NCI-H2107 treated with DMSO at 0.1 percent for 48 hours (cell line): ENCODE measurements around the gene CIZ1.

ENCODE experiments used
- DNase-seq: peaks from one replicate; lab custom pipeline; 2025; ENCODE audit not compliant: unreplicated experiment; lab: John Stamatoyannopoulos, UW

Gene CIZ1

GRCh38 chr9:128163523-128164306 lies 27.7 kb downstream of the CIZ1 start:
- DNase-seq, result no peak

DNA sequence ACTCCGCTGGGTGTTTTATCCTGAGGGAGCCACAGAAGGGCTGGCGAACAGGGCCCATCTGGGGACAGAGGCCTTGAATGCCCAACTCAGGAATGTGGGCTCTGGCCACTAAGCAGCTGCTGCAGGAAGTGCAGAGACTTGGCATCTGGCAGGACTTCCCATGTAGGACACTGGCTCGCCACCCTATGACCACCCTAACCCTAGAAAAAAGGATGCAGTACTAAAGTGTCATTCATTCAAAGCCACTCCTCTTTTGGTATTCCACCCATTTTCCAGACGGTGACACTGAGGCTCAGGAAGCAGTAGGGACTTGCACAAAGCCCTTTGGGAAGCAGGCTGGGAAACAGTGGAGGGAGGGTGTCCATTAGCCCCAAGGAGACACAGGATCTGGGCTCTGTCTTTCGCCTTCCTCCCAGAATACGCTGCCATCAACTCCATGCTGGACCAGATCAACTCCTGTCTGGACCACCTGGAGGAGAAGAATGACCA lies 28.3 kb downstream of the CIZ1 start:
- no peak for DNase-seq

GRCh38 chr9:128162215-128163026 lies 29.0 kb downstream of the CIZ1 start:
- DNase-seq, result no peak

- peak; percentile 42 for DNase-seq
Measured at GRCh38 chr9:128161215-128161902, 30.0 kb downstream of the CIZ1 start.

DNA sequence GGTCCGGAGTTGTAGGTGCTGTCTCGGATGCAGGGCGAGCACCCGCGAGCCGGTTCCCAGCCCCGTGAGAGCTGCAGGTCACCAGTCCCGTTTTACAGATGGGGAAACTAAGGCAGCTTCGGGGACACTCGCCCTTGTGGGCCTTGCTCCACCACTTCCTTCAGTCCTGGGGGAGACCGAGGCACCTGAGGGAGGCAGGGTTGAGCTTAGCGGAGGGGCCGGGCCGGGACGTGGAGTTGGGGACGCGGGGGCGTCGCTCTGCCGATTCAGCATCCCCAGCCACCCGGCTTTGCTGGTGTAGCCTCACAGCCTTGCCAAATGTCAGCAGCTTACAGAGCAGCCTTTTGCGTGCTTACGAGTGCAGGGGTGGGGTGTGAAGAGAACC lies 30.8 kb downstream of the CIZ1 start:
- no peak for DNase-seq

DNA sequence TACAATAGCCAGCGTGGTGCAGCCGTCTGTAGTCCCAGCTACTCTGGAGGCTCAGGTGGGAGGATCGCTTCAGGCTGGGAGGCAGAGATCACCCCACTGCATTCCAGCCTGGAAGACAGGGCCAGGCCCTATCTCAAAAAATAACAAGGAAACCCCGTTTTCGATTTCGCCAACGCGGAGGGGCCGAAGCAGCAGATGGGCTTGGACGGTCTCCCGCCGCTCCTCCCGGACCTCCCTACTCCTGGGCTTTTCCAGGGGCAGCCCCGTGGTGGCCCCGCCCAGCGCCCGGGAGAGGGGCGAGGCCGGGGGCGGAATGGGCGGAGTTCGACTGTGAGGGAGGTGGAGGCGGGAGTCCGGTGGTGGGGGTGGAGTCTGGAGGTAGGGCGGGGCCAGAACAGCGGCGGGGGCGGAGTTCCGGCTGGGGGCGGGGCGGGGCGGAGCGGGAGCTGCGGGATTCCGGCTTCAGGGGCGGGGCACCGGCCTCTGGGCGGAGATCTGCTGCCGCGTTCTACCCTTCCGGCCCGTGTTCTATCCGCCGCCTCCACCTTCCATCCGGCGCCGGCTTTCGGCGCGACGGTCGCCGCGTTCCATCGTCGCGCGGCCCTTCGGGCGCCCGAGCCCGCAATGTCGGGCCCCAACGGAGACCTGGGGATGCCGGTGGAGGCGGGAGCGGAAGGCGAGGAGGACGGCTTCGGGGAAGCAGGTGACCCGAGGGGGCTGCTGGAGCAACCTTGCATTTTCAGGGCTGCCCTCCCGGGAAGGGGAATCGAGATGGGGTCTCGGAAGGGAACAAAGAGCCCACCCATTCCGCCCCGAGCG lies 31.4 kb downstream of the CIZ1 start, which contains the start of gene BBLN:
Gene BBLN, plus strand, starts transcription at position 482 of the 819 bp plus-strand sequence. Its CDS starts 143 bp downstream, at position 625.
- peak; percentile 72 for DNase-seq

DNA sequence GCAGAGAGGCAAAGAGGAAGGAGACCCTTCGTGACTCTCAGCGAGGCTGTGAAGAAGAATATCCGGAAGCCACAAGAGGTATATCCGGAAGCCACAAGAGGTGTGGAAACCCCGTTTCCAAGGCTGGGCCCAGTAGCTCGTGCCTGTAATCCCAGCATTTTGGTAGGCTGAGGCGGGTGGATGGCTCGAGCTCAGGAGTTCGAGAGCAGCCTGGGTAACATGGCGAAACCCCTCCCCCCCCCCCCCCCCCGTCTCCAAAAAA lies 31.9 kb downstream of the CIZ1 start:
- no peak for DNase-seq

GRCh38 chr9:128155736-128156500 lies 35.5 kb downstream of the CIZ1 start:
- no peak for DNase-seq

DNA sequence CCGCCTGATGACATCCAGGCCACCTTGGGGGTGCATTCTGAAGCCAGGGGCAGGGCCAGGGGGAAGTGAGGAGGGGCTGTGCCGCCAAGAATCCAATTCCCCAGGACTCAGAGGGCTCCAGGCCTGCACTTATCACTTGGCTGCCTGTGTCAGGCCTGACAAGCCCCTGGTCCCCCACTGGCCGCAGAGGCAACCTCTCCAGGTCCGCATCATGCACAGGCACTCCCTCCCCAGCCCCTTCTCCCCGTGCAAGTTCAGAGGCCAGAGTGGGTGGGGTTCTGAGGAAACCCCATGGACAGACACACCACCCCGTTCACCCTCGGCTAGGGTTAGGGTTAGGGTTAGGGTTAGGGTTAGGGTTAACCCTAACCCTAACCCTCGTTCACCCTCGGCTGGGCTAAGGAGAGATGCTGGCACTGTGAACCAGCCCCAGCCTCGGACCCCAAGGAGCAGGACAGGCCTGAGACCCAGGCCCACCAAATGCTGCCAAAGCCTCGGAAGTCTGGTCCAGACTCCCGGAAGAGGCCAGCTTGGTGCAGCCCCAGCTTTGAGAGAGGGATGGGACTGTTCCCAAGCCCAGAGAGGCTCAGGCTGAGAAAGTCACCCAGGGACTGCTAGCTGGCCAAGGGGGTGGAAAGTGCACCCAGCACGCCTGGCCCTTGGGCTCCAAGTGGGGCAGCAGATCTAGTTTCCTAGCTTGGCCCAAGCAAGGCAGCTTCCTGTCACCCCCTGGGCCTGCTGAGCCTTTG lies 37.3 kb downstream of the CIZ1 start:
- DNase-seq, result no peak

- DNase-seq, result no peak
Measured at GRCh38 chr9:128153060-128153946, 38.1 kb downstream of the CIZ1 start.

DNA sequence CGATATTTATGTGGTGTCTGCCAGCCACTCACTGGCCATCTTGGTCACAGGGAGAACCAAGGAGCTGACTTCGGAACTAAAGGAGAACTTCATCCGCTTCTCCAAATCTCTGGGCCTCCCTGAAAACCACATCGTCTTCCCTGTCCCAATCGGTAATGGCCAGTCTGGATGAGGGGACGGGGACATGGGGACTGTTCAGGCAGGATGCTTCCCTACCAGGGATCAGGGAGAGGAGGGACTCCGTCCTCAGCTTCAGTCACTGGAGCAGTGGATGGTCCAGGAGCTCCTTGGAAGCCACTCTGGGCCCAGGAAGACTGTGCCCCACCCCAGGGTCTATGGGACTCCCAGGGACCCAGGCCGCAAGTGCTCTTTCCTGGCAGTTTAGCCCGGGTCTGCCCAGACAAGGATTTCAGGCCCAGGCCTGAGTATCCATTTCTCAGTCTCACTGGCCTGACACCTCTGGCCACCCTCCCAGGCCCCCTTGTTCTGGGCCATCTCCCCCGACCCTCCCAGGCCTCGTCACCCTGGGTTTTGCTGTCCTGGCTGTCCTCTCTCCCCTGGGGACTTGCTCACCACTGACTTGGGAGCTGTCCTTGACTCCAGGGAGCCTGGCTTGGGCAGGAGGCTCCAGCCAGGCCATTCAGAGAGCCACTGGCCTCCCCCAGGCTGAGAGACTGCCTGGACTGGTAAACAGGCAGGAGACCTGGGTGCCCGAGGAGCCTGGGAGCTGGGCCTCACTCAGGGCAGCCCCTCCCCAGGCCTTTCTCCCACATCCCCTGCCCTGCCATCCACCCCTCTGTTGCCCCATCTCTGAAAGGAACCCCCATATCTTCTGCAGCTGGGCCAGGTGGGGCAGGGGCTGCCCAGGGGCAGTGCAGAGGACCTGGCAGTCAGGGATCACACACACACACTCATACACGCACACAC lies 39.0 kb downstream of the CIZ1 start:
- DNase-seq, result no peak

DNA sequence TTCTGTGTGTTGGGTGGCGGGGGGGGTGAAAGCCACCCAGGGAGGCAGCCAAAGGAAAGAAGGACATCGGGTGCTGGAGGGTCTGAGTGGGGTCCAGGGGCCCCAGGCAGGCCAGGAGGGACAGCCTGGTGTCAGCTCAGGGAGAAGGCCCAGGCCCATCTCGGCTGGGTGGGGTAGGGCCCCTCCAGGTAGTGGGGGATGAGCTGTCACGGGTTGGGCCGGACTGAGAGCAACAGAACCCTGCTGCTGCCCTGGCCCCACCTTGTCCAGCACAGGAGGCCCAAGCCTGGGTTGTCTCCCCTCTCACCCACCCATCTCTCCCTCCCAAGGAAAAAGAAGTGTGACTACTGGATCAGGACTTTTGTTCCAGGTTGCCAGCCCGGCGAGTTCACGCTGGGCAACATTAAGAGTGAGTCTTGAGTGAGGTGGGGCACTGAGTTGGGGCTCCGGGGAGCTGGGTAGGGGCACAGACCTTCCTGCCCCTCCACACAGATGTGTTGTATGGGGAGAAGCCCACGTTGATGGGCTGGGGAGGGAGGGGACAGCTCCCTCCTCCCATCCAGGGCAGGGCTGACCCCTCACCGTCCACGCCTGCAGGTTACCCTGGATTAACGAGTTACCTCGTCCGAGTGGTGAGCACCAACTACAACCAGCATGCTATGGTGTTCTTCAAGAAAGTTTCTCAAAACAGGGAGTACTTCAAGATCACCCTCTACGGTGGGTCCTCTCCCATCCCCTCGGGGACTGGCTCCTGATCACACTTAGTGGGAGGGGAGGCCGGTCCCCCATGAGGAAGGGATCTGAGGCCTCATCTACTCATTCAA lies 39.9 kb downstream of the CIZ1 start:
- no peak for DNase-seq

- DNase-seq, result no peak
Measured at GRCh38 chr9:128150594-128151308, 40.6 kb downstream of the CIZ1 start.

DNA sequence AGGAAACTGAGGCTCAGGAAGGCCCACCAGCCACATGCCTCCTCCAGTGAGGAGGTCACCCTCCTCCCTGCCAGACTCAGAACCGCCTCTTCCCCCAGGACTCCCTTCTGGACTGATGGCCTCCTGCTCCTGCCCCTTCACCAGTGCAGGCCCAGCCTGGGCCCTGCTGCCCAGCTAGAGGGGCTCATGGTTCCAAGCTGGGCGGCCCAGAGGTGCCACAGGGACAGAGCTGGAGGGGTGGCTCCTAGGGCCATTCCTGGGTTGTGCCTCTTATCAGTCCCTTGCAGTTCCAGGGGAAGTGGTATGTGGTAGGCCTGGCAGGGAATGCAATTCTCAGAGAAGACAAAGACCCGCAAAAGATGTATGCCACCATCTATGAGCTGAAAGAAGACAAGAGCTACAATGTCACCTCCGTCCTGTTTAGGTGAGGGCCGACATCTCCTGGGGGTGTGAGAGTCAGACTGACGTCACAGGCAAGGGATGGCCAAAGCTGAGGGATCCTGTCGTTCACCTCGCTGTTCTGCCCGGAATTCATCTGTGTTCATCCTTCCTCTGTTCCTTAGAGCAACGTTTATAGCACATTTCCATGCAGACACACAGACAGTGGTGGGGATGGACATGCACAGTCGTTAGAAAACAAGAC lies 41.3 kb downstream of the CIZ1 start:
- DNase-seq, result no peak

GRCh38 chr9:128149001-128149701 lies 42.2 kb downstream of the CIZ1 start, which contains the start of gene LCN2:
Gene LCN2, plus strand, starts transcription at chr9:128149453. Its CDS starts 73 bp downstream, at chr9:128149526.
- no peak for DNase-seq
